ENCODE data around the gene PARL.
"Not testable (repeated sequence)": the region's sequence is repeated elsewhere in the genome, so short reads cannot be mapped to it uniquely, and the experiment has no call there.

Gene PARL

GRCh38 chr3:183816681-183817510 is 67.8 kb downstream of the PARL start:
- no peak for DNase-seq

- no peak for DNase-seq
Measured at GRCh38 chr3:183815951-183816475, 68.7 kb downstream of the PARL start.

- no peak for DNase-seq
Measured at GRCh38 chr3:183815563-183815940, 69.1 kb downstream of the PARL start.

GRCh38 chr3:183814240-183814639 is 70.4 kb downstream of the PARL start:
- DNase-seq = no peak

GRCh38 chr3:183812761-183813445 is 71.8 kb downstream of the PARL start:
- peak; percentile 54 for DNase-seq

- no peak for DNase-seq
Measured at GRCh38 chr3:183811638-183812037, 73.0 kb downstream of the PARL start.

- DNase-seq = no peak
Measured at GRCh38 chr3:183810643-183811594, 73.8 kb downstream of the PARL start.

- no peak for DNase-seq
Measured at GRCh38 chr3:183809270-183809669, 75.4 kb downstream of the PARL start.

GRCh38 chr3:183808355-183808754 is 76.3 kb downstream of the PARL start:
- no peak for DNase-seq

GRCh38 chr3:183807881-183808280 is 76.8 kb downstream of the PARL start:
- DNase-seq = no peak

GRCh38 chr3:183807209-183807728 is 77.4 kb downstream of the PARL start:
- no peak for DNase-seq

- no peak for DNase-seq
Measured at GRCh38 chr3:183802989-183803388, 81.7 kb downstream of the PARL start.

- no peak for DNase-seq
Measured at GRCh38 chr3:183801601-183802000, 83.1 kb downstream of the PARL start.

- no peak for DNase-seq
Measured at GRCh38 chr3:183800243-183800863, 84.3 kb downstream of the PARL start.

- DNase-seq = no peak
Measured at GRCh38 chr3:183799461-183799860, 85.2 kb downstream of the PARL start.

GRCh38 chr3:183797996-183798395 is 86.7 kb downstream of the PARL start:
- DNase-seq = no peak

- DNase-seq = no peak
Measured at GRCh38 chr3:183796372-183796771, 88.3 kb downstream of the PARL start.

- no peak for DNase-seq
Measured at GRCh38 chr3:183794452-183794851, 90.2 kb downstream of the PARL start.

GRCh38 chr3:183792976-183793375 is 91.7 kb downstream of the PARL start:
- DNase-seq = no peak

- no peak for DNase-seq
Measured at GRCh38 chr3:183790700-183791099, 94.0 kb downstream of the PARL start.

GRCh38 chr3:183789826-183790225 is 94.9 kb downstream of the PARL start:
- DNase-seq = no peak

GRCh38 chr3:183784503-183784902 is 100.2 kb downstream of the PARL start:
- DNase-seq = not testable (repeated sequence)
